ENCODE results near the gene FAM83D.

Gene FAM83D

GRCh38 chr20:38889792-38890496, 36.3 kb upstream of the FAM83D start:
- Mint-ChIP-seq H3K9me3 (no peaks in the 10 kb centered on the region), H3K27me3 (no peaks in the 10 kb centered on the region), H3K36me3 (ENCODE audit: insufficient read depth) (peaks cover 22% of the 10 kb centered on the region), H3K4me1 (ENCODE audit: low read depth in 2 of 2) (peaks cover 47 to 53% of the 10 kb centered on the region in 2 donors), H3K4me3 (no peak overlapping the region), H3K27ac (peak overlapping the region; percentile 91 to 92)
- no peak for DNase-seq
- ATAC-seq (replicated peaks), result no peak

- H3K4me1 Mint-ChIP-seq (ENCODE audit: low read depth in 2 of 2), result peaks cover 47 to 58% of the 10 kb centered on the region in 2 donors
- no peak overlapping the region for H3K4me3 Mint-ChIP-seq
- no peaks in the 10 kb centered on the region for H3K27me3 Mint-ChIP-seq
- ATAC-seq (replicated peaks) (no peak), DNase-seq (no peak)
- peaks cover 27% of the 10 kb centered on the region for H3K36me3 Mint-ChIP-seq (ENCODE audit: insufficient read depth)
- no peaks in the 10 kb centered on the region for H3K9me3 Mint-ChIP-seq
- H3K27ac Mint-ChIP-seq, result peak overlapping the region; percentile 76 to 91
Observed at GRCh38 chr20:38890497-38890818, 35.8 kb upstream of the FAM83D start.

GRCh38 chr20:38892091-38892981, 33.9 kb upstream of the FAM83D start:
- ATAC-seq (replicated peaks) (no peak), DNase-seq (no peak)
- H3K4me1 Mint-ChIP-seq (ENCODE audit: low read depth in 2 of 2), result peaks cover 41 to 56% of the 10 kb centered on the region in 2 donors
- no peaks in the 10 kb centered on the region for H3K9me3 Mint-ChIP-seq
- H3K4me3 Mint-ChIP-seq, result peak overlapping the region in 1 of 2 donors; percentile 37
- peak overlapping the region; percentile 93 to 97 for H3K27ac Mint-ChIP-seq
- H3K27me3 Mint-ChIP-seq, result no peaks in the 10 kb centered on the region
- peaks cover 44% of the 10 kb centered on the region for H3K36me3 Mint-ChIP-seq (ENCODE audit: insufficient read depth)

GRCh38 chr20:38893056-38893564, 33.1 kb upstream of the FAM83D start:
- H3K4me1 Mint-ChIP-seq (ENCODE audit: low read depth in 2 of 2), result peaks cover 41 to 55% of the 10 kb centered on the region in 2 donors
- peak overlapping the region; percentile 63 to 76 for H3K4me3 Mint-ChIP-seq
- H3K36me3 Mint-ChIP-seq (ENCODE audit: insufficient read depth), result peaks cover 49% of the 10 kb centered on the region
- DNase-seq, result peak in 1 of 3 experiments; percentile 13
- peak overlapping the region; percentile 93 to 97 for H3K27ac Mint-ChIP-seq
- no peaks in the 10 kb centered on the region for H3K27me3 Mint-ChIP-seq
- peak; percentile 42 for ATAC-seq (replicated peaks)
- H3K9me3 Mint-ChIP-seq, result no peaks in the 10 kb centered on the region

- H3K4me1 Mint-ChIP-seq (ENCODE audit: low read depth in 2 of 2), result peaks cover 37 to 51% of the 10 kb centered on the region in 2 donors
Observed at GRCh38 chr20:38893565-38894090, 32.6 kb upstream of the FAM83D start.

GRCh38 chr20:38894091-38894847, 31.9 kb upstream of the FAM83D start:
- H3K9me3 Mint-ChIP-seq, result no peaks in the 10 kb centered on the region
- no peaks in the 10 kb centered on the region for H3K27me3 Mint-ChIP-seq
- peaks cover 37 to 47% of the 10 kb centered on the region in 2 donors for H3K4me1 Mint-ChIP-seq (ENCODE audit: low read depth in 2 of 2)
- ATAC-seq (replicated peaks) (no peak), DNase-seq (no peak)
- peak overlapping the region; percentile 63 to 76 for H3K4me3 Mint-ChIP-seq
- peak overlapping the region; percentile 93 to 97 for H3K27ac Mint-ChIP-seq
- H3K36me3 Mint-ChIP-seq (ENCODE audit: insufficient read depth), result peaks cover 55% of the 10 kb centered on the region

More at GRCh38 chr20:38893565-38894090, 32.6 kb upstream of the FAM83D start:
- peak; percentile 86 for ATAC-seq (replicated peaks)
- DNase-seq, result peak; percentile 83 to 87 (median 84)
- peaks cover 49% of the 10 kb centered on the region for H3K36me3 Mint-ChIP-seq (ENCODE audit: insufficient read depth)
- peak overlapping the region; percentile 93 to 97 for H3K27ac Mint-ChIP-seq
- H3K9me3 Mint-ChIP-seq, result no peaks in the 10 kb centered on the region
- peak overlapping the region; percentile 63 to 76 for H3K4me3 Mint-ChIP-seq
- H3K27me3 Mint-ChIP-seq, result no peaks in the 10 kb centered on the region

DNA sequence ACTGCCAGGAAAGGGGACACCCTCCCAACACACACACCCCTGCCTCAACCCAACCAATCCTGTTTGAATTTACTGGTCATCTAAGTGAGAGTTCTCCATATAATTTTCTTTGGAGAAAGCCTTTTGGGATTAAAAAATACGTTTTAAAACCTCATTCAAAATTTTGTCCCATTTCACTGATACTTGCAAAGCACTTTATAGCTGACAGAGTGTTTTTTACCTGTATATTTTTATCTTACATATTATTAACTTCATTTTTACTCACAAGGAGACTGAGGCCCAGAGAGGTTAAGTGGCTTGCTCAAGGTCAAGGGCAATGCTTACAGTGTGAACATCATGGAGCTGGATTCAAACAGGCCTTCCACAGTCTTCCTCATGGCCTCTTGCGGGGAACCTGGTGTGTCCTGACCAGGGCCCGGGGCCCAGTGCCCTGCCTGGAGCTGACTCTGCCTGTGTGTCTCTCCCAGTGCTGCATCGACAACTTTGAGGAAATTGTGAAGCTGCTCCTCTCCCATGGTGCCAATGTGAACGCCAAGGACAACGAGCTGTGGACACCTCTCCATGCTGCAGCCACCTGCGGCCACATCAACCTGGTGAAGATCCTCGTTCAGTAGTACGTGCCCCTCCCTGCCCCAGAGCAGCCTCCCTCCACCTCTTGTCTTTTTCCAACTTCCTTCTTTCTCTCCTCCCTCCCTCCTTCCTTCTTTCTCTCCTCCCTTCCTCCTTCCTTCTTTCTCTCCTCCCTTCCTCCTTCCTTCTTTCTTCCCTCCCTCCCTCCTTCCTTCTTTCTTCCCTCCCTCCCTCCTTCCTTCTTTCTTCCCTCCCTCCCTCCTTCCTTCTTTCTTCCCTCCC, 30.9 kb upstream of the FAM83D start:
- no peak for DNase-seq
- Mint-ChIP-seq H3K4me1 (ENCODE audit: low read depth in 2 of 2) (peaks cover 29 to 42% of the 10 kb centered on the region in 2 donors), H3K4me3 (peak overlapping the region in 1 of 2 donors; percentile 63), H3K27ac (peak overlapping the region; percentile 93 to 97), H3K27me3 (no peaks in the 10 kb centered on the region), H3K9me3 (no peaks in the 10 kb centered on the region), H3K36me3 (ENCODE audit: insufficient read depth) (peaks cover 59% of the 10 kb centered on the region)
- ATAC-seq (replicated peaks), result no peak

DNA sequence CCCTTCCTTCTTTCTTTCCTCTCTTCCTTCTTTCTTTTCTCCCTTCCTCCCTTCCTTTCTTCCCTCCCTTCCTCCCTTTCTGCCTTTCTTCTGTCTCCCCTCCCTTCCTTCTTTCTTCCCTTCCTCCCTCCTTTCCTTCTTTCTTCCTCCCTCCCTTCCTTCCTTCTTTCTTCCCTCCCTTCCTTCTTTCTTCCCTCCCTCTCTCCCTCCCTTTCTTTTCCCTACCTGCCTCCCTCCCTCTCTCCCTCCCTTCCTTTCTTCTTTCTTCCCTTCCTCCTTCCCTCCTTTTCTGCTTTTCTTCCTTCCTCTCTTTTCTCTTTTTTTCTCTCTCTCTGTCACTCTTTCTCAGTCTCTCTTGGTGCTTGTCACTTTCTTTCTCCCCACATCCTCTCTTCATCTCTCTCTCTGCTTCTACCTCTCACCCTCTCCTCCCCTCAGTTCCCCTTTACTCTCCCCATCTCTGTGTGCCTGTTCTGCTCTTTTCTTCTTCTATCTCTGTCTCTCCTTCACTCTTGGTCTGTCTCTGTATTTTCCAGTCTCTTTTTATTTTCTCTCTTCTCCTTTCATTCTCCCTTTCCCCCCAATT, 30.1 kb upstream of the FAM83D start:
- no peaks in the 10 kb centered on the region for H3K27me3 Mint-ChIP-seq
- H3K27ac Mint-ChIP-seq, result peak overlapping the region; percentile 93 to 97
- H3K36me3 Mint-ChIP-seq (ENCODE audit: insufficient read depth), result peaks cover 61% of the 10 kb centered on the region
- peaks cover 22 to 38% of the 10 kb centered on the region in 2 donors for H3K4me1 Mint-ChIP-seq (ENCODE audit: low read depth in 2 of 2)
- no peak for DNase-seq
- ATAC-seq (replicated peaks), result no peak
- no peak overlapping the region for H3K4me3 Mint-ChIP-seq
- no peaks in the 10 kb centered on the region for H3K9me3 Mint-ChIP-seq

- DNase-seq (no peak), ATAC-seq (replicated peaks) (no peak)
- Mint-ChIP-seq H3K36me3 (ENCODE audit: insufficient read depth) (peaks cover 71% of the 10 kb centered on the region), H3K27ac (no peak overlapping the region), H3K27me3 (no peaks in the 10 kb centered on the region), H3K4me3 (no peak overlapping the region), H3K4me1 (ENCODE audit: low read depth in 2 of 2) (peaks cover 25 to 42% of the 10 kb centered on the region in 2 donors), H3K9me3 (no peaks in the 10 kb centered on the region)
Observed at GRCh38 chr20:38897267-38897666, 28.9 kb upstream of the FAM83D start.

- DNase-seq (no peak), ATAC-seq (replicated peaks) (no peak)
- Mint-ChIP-seq H3K4me1 (ENCODE audit: low read depth in 2 of 2) (peaks cover 5 to 18% of the 10 kb centered on the region in 2 donors), H3K27ac (peak overlapping the region in 1 of 2 donors; percentile 23), H3K27me3 (no peaks in the 10 kb centered on the region), H3K36me3 (ENCODE audit: insufficient read depth) (peaks cover 75% of the 10 kb centered on the region), H3K9me3 (no peaks in the 10 kb centered on the region), H3K4me3 (no peak overlapping the region)
Observed at GRCh38 chr20:38900606-38901005, 25.6 kb upstream of the FAM83D start.

- no peak overlapping the region for H3K4me3 Mint-ChIP-seq
- peaks cover 7 to 16% of the 10 kb centered on the region in 2 donors for H3K4me1 Mint-ChIP-seq (ENCODE audit: low read depth in 2 of 2)
- no peak overlapping the region for H3K27ac Mint-ChIP-seq
- no peaks in the 10 kb centered on the region for H3K9me3 Mint-ChIP-seq
- H3K27me3 Mint-ChIP-seq, result no peaks in the 10 kb centered on the region
- ATAC-seq (replicated peaks) (no peak), DNase-seq (no peak)
- peaks cover 77% of the 10 kb centered on the region for H3K36me3 Mint-ChIP-seq (ENCODE audit: insufficient read depth)
Observed at GRCh38 chr20:38902601-38903000, 23.6 kb upstream of the FAM83D start.

- H3K27me3 Mint-ChIP-seq, result no peaks in the 10 kb centered on the region
- DNase-seq (no peak), ATAC-seq (replicated peaks) (no peak)
- H3K27ac Mint-ChIP-seq, result peak overlapping the region; percentile 87 to 92
- H3K9me3 Mint-ChIP-seq, result no peaks in the 10 kb centered on the region
- peaks cover 9 to 16% of the 10 kb centered on the region in 2 donors for H3K4me1 Mint-ChIP-seq (ENCODE audit: low read depth in 2 of 2)
- peak overlapping the region in 1 of 2 donors; percentile 60 for H3K4me3 Mint-ChIP-seq
- H3K36me3 Mint-ChIP-seq (ENCODE audit: insufficient read depth), result peaks cover 81% of the 10 kb centered on the region
Observed at GRCh38 chr20:38903335-38903734, 22.9 kb upstream of the FAM83D start.

Measured in effector memory CD8-positive, alpha-beta T cell (primary cell).